Endothelial cell of umbilical vein (primary cell): ENCODE results near the gene RPH3AL. TPM values are rescaled to one million over a fixed set of nuclear protein-coding genes. Genes with fewer than 3 reads are reported as not detected.

Experiments
- BruUV-seq: library from RNA; stranded (reverse); fragments of 400-500 nt; replicated peaks from 2 replicates; lab custom pipeline; 2021; lab: Mats Ljungman, UMichigan
- CTCF ChIA-PET: fragments of 300-600, 350-600 bp; sonication (Branson Sonifier 250); formaldehyde crosslinking; loops from one replicate; lab custom pipeline; 2021; ENCODE audit warnings: antibody characterized with exemption, inconsistent platforms; lab: Charles Lee
- POLR2A ChIA-PET: fragments of 300-600, 350-600 bp; sonication (Branson Sonifier 250); formaldehyde crosslinking; loops from one replicate; lab custom pipeline; 2021; ENCODE audit warnings: antibody characterized with exemption, inconsistent platforms; lab: Charles Lee
- DNase-seq: peaks from one replicate; pipeline ENCODE4 v3.0.0-alpha.2; 2011; ENCODE audit warnings: low read depth, low spot score
- FAIRE-seq: peaks from 2 replicates; lab custom pipeline; 2011; peaks lifted over from hg19 to GRCh38; lab: Jason Lieb, UNC
- H2AFZ ChIP-seq: 2 replicates; pipeline ENCODE4 v1.6.0; 2012; ENCODE audit warnings: low read depth, low read length, control low read depth, inconsistent platforms
- H3K27ac ChIP-seq: 2 replicates; pipeline ENCODE4 v1.5.1; 2011; ENCODE audit warnings: low read depth, mild to moderate bottlenecking, control low read depth, low read length, moderate library complexity; ENCODE audit not compliant: insufficient read depth
- H3K27me3 ChIP-seq, 2 experiments: 2 replicates each; pipeline versions ENCODE4 v1.6.0 to v1.6.1; 2011; ENCODE audit warnings: low read length in 2 of 2, mixed read lengths in 1 of 2; ENCODE audit not compliant: control insufficient read depth in 2 of 2, insufficient read depth in 2 of 2
- H3K36me3 ChIP-seq, 2 experiments: 2 replicates in 1 of 2; 3 replicates in 1 of 2; pipeline ENCODE4 v1.5.1; 2011; ENCODE audit warnings: low read length in 2 of 2, mild to moderate bottlenecking in 1 of 2, moderate library complexity in 1 of 2; ENCODE audit not compliant: control insufficient read depth in 2 of 2, insufficient read depth in 2 of 2; ENCODE audit errors: extremely low read depth in 1 of 2
- H3K4me1 ChIP-seq: 3 replicates; pipeline ENCODE4 v1.5.1; 2011; ENCODE audit warnings: mild to moderate bottlenecking, low read length; ENCODE audit not compliant: control insufficient read depth, insufficient read depth; ENCODE audit errors: extremely low read depth
- H3K4me2 ChIP-seq: 2 replicates; pipeline ENCODE4 v1.6.1; 2011; ENCODE audit warnings: low read length, control low read depth, mixed read lengths; ENCODE audit not compliant: insufficient read depth
- H3K4me3 ChIP-seq, 3 experiments: fragments of 200-600 bp in 1 of 3; sonication (generic), shearing (Covaris generic) in 1 of 3; replicated peaks in 1 of 3; 2 replicates each; pipeline ENCODE4 v1.5.1; 2011 to 2016; ENCODE audit warnings: control low read depth in 3 of 3, low read length in 3 of 3, mild to moderate bottlenecking in 2 of 3, inconsistent platforms in 1 of 3, low read depth in 1 of 3, moderate library complexity in 1 of 3; ENCODE audit not compliant: insufficient read depth in 1 of 3
- H3K79me2 ChIP-seq: 2 replicates; pipeline ENCODE4 v1.6.0; 2012; ENCODE audit warnings: low read length, inconsistent platforms; ENCODE audit not compliant: control insufficient read depth, insufficient read depth
- H3K9ac ChIP-seq: replicated peaks from 2 replicates; pipeline ENCODE3; 2011; ENCODE audit warnings: low read length, control low read depth; ENCODE audit not compliant: insufficient read depth; ENCODE audit errors: extremely low read depth
- H3K9me1 ChIP-seq: replicated peaks from 3 replicates; pipeline ENCODE4 v1.6.0; 2011; ENCODE audit warnings: mild to moderate bottlenecking, low read length; ENCODE audit not compliant: control insufficient read depth, insufficient read depth; ENCODE audit errors: extremely low read depth
- H3K9me3 ChIP-seq: replicated peaks from 2 replicates; pipeline ENCODE4 v1.5.1; 2012; ENCODE audit warnings: low read length, inconsistent platforms; ENCODE audit not compliant: control insufficient read depth, insufficient read depth
- H4K20me1 ChIP-seq: replicated peaks from 2 replicates; pipeline ENCODE3; 2011; ENCODE audit warnings: mild to moderate bottlenecking, low read length; ENCODE audit not compliant: control insufficient read depth, insufficient read depth; ENCODE audit errors: extremely low read depth
- EZH2 ChIP-seq: IDR thresholded peaks from 2 replicates; pipeline ENCODE4 v1.6.1; 2012; ENCODE audit warnings: borderline replicate concordance, low read depth, mild to moderate bottlenecking, moderate library complexity, low read length, inconsistent platforms; ENCODE audit not compliant: severe bottlenecking
- FOS ChIP-seq: IDR thresholded peaks from 2 replicates; pipeline ENCODE4 v1.6.1; 2011; ENCODE audit warnings: mild to moderate bottlenecking, low read length, moderate library complexity, borderline replicate concordance; ENCODE audit not compliant: insufficient read depth
- GATA2 ChIP-seq: IDR thresholded peaks from 2 replicates; pipeline ENCODE4 v1.7.0; 2011; ENCODE audit warnings: low read depth, mild to moderate bottlenecking, moderate library complexity, mixed read lengths, low read length; ENCODE audit not compliant: insufficient read length, insufficient read depth
- JUN ChIP-seq: IDR thresholded peaks from 2 replicates; pipeline ENCODE4 v1.6.1; 2011; ENCODE audit warnings: borderline replicate concordance, low read depth; ENCODE audit not compliant: insufficient read length, insufficient read depth
- MYC ChIP-seq: IDR thresholded peaks from one replicate; pipeline ENCODE4 v1.6.1; 2011; ENCODE audit warnings: mild to moderate bottlenecking, low read depth, low read length
- POLR2A ChIP-seq: IDR thresholded peaks from 2 replicates; pipeline ENCODE4 v1.6.1; 2012; ENCODE audit warnings: low read depth, mild to moderate bottlenecking, control low read depth, low read length
- POLR2AphosphoS5 ChIP-seq: IDR thresholded peaks from 2 replicates; pipeline ENCODE4 v1.6.1; 2012; ENCODE audit warnings: low read depth, mild to moderate bottlenecking, control low read depth, low read length, moderate library complexity; ENCODE audit not compliant: insufficient read depth
- dilution Hi-C: fragments of 300-500 bp; cut with MboI; formaldehyde crosslinking; loops from one replicate; pipeline ENCODE4 v1.15.0; 2019; ENCODE audit warnings: low sequenced_read_pairs; ENCODE audit not compliant: extremely low pct_ligation_motif_present
- intact Hi-C: fragments of 100-400 bp; cut with micrococcal nuclease; formaldehyde crosslinking; loops from one replicate; pipeline ENCODE4 v1.10.0; 2022
- polyA plus RNA-seq, 4 experiments: library from polyadenylated mRNA; depleted of rRNA in 3 of 4; stranded (reverse) in 3 of 4; unstranded in 1 of 4; fragments of >200 nt; gene quantifications; 2 replicates each; pipeline versions ENCODE4 v1.2.1 to v1.2.3, GENCODE V29; 2011 to 2012; ENCODE audit warnings: missing spikeins in 1 of 4
- total RNA-seq: library from RNA; stranded (reverse); gene quantifications from 2 replicates; pipeline ENCODE4 v1.2.3, GENCODE V29; 2021
- TF ChIP-seq, protein P1 (sequence below): IDR thresholded peaks from 2 replicates; pipeline ENCODE4 v1.6.1; 2011; ENCODE audit not compliant: insufficient read depth, insufficient read length
- TF ChIP-seq, protein P2 (sequence below), 2 donors: IDR thresholded peaks; 1 replicate in 1 of 2; 2 replicates in 1 of 2; pipeline ENCODE4 v1.5.1; 2011; ENCODE audit warnings: low read length in 2 of 2, mild to moderate bottlenecking in 2 of 2, moderate library complexity in 2 of 2, control low read depth in 1 of 2, inconsistent platforms in 1 of 2, low read depth in 1 of 2; ENCODE audit not compliant: insufficient read depth in 1 of 2; ENCODE audit errors: extremely low read depth in 1 of 2

The RPH3AL gene
- total and polyA plus RNA-seq, 2 donors (not counting 3 experiments of a cell fraction or from before 2014, with no cell fraction given), result 4.1 to 7.0 TPM

DNA sequence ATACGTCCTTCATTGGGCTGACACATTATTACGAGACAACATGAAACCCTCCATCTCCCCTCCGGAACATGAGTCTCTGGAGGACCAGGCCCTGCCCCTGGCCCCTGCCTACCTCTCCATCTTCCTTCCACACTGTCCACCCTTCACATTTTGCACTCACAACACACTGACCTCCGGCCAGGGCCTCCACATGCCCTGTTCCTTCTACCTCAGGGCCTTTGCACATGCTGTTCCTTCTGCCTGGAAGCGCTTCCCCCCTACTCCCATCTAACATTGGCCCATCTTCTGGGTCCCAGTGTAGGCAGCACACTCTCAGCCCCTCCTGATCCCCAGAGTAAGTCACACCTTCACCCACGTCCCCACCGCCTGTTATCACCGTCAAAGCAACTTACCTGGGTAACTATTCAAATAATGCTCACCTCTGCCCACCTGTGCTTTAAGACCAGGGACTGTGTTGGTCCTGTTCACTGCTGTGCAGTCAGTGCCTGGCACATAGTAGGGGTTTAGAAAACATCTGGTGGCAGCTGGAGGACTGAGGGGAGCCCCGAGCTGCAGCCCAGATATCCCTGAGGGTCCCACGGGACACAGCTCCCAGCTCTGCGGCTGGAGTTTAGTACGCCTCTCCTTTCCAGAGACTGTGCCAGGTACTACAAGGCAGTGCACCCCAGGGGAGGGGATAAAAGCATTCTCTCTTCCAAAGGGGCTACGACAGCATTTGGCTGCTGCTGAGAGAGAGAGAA, 27.2 kb downstream of the RPH3AL start:
- H3K27me3 ChIP-seq, result no peaks in the 10 kb centered on the region
- no TSS peak for BruUV-seq
- no peaks in the 10 kb centered on the region for H3K4me1 ChIP-seq
- no peaks in the 10 kb centered on the region for H3K9me1 ChIP-seq
- H2AFZ ChIP-seq, result no peak overlapping the region
- no peaks in the 10 kb centered on the region for H3K36me3 ChIP-seq
- FAIRE-seq (no peak), DNase-seq (no peak)
- no peaks in the 10 kb centered on the region for H3K9me3 ChIP-seq
- H3K4me2 ChIP-seq, result no peak overlapping the region
- no peak overlapping the region for H3K9ac ChIP-seq
- ChIA-PET POLR2A (no interaction called here), CTCF (no interaction called here)
- H3K79me2 ChIP-seq, result no peaks in the 10 kb centered on the region
- TF ChIP-seq, protein P1, sequence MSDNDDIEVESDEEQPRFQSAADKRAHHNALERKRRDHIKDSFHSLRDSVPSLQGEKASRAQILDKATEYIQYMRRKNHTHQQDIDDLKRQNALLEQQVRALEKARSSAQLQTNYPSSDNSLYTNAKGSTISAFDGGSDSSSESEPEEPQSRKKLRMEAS, result no peak
- TF ChIP-seq JUN (no peak), GATA2 (no peak), POLR2AphosphoS5 (no peak), POLR2A (no peak), MYC (no peak), FOS (no peak), EZH2 (no peak)
- TF ChIP-seq, protein P2, sequence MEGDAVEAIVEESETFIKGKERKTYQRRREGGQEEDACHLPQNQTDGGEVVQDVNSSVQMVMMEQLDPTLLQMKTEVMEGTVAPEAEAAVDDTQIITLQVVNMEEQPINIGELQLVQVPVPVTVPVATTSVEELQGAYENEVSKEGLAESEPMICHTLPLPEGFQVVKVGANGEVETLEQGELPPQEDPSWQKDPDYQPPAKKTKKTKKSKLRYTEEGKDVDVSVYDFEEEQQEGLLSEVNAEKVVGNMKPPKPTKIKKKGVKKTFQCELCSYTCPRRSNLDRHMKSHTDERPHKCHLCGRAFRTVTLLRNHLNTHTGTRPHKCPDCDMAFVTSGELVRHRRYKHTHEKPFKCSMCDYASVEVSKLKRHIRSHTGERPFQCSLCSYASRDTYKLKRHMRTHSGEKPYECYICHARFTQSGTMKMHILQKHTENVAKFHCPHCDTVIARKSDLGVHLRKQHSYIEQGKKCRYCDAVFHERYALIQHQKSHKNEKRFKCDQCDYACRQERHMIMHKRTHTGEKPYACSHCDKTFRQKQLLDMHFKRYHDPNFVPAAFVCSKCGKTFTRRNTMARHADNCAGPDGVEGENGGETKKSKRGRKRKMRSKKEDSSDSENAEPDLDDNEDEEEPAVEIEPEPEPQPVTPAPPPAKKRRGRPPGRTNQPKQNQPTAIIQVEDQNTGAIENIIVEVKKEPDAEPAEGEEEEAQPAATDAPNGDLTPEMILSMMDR (IDR thresholded peaks at IDR 0.05; ENCODE audit: extremely low read depth in 1 of 2, insufficient read depth in 1 of 2, low read depth in 1 of 2, low read length in 2 of 2), result no peak
- dilution Hi-C loops (no loop called here), intact Hi-C loops (no loop called here)
- no peaks in the 10 kb centered on the region for H4K20me1 ChIP-seq
- H3K27ac ChIP-seq, result no peak overlapping the region
- H3K4me3 ChIP-seq, result no peak overlapping the region
